ENCODE results near the gene IGLL5. TPM values are rescaled to one million over a fixed set of nuclear protein-coding genes. Genes with fewer than 3 reads are reported as not detected.
"Not testable (repeated sequence)": the region's sequence is repeated elsewhere in the genome, so short reads cannot be mapped to it uniquely, and the experiment has no call there.

IGLL5 gene
- total RNA-seq, 1 experiment from 2014 or later, result not detected

DNA sequence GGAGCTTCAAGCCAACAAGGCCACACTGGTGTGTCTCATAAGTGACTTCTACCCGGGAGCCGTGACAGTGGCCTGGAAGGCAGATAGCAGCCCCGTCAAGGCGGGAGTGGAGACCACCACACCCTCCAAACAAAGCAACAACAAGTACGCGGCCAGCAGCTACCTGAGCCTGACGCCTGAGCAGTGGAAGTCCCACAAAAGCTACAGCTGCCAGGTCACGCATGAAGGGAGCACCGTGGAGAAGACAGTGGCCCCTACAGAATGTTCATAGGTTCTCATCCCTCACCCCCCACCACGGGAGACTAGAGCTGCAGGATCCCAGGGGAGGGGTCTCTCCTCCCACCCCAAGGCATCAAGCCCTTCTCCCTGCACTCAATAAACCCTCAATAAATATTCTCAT lies 18.8 kb downstream of the IGLL5 start:
- POLR2A ChIA-PET; CTCF ChIA-PET; H3K27ac Mint-ChIP-seq (ENCODE audit: low read depth, unreplicated experiment); H3K36me3 Mint-ChIP-seq (ENCODE audit: insufficient read depth, unreplicated experiment); H3K4me3 Mint-ChIP-seq (ENCODE audit: unreplicated experiment); DNase-seq (ENCODE audit: unreplicated experiment); H3K4me1 Mint-ChIP-seq (ENCODE audit: insufficient read depth, unreplicated experiment); H3K9me3 Mint-ChIP-seq (ENCODE audit: unreplicated experiment); BruUV-seq (replicated peaks); intact Hi-C loops (cut with micrococcal nuclease): not testable (repeated sequence)
- peaks cover 92% of the 10 kb centered on the region for H3K27me3 Mint-ChIP-seq (ENCODE audit: insufficient read depth, unreplicated experiment)

DNA sequence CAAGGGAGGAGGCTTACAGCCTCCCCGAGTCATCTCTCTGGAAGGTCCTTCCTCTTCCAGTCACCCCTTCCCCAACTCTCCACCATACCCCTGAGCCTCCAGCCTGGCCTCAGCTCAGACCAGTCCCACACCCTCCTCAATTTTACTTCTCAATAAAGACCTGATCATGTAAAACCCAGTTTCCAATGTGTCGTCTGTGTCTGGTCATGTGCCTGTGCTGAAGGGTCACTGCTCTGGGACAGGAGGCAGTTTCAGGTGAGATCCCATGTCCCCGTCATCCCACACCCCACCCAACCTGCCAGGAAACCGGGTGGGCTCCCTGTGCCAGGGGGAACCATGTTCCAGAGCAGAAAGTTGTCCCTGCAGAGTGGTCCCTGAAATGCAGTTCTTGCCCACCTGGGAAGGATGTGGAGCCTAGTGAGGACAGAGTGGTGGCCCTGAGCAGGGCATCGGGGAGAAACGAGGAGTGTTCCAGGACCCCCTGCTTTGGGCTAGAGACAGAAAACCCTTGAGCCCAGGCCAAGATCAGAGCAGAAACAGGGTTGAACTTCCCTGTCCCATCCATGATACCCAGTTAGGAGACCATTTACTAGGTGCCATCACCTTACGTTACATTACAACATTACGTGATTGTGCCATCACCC lies 19.4 kb downstream of the IGLL5 start:
- Mint-ChIP-seq H3K9me3 (ENCODE audit: unreplicated experiment) (no peaks in the 10 kb centered on the region), H3K27me3 (ENCODE audit: insufficient read depth, unreplicated experiment) (peaks cover 92% of the 10 kb centered on the region), H3K4me3 (ENCODE audit: unreplicated experiment) (no peak overlapping the region), H3K36me3 (ENCODE audit: insufficient read depth, unreplicated experiment) (no peaks in the 10 kb centered on the region), H3K4me1 (ENCODE audit: insufficient read depth, unreplicated experiment) (no peaks in the 10 kb centered on the region), H3K27ac (ENCODE audit: low read depth, unreplicated experiment) (no peak overlapping the region)
- CTCF ChIA-PET, result no interaction called here
- TF ChIP-seq, protein P1, sequence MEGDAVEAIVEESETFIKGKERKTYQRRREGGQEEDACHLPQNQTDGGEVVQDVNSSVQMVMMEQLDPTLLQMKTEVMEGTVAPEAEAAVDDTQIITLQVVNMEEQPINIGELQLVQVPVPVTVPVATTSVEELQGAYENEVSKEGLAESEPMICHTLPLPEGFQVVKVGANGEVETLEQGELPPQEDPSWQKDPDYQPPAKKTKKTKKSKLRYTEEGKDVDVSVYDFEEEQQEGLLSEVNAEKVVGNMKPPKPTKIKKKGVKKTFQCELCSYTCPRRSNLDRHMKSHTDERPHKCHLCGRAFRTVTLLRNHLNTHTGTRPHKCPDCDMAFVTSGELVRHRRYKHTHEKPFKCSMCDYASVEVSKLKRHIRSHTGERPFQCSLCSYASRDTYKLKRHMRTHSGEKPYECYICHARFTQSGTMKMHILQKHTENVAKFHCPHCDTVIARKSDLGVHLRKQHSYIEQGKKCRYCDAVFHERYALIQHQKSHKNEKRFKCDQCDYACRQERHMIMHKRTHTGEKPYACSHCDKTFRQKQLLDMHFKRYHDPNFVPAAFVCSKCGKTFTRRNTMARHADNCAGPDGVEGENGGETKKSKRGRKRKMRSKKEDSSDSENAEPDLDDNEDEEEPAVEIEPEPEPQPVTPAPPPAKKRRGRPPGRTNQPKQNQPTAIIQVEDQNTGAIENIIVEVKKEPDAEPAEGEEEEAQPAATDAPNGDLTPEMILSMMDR (IDR thresholded peaks at IDR 0.05; ENCODE audit: unreplicated experiment), result no peak
- intact Hi-C loops (cut with micrococcal nuclease), result no loop called here
- BruUV-seq (replicated peaks), result no TSS peak
- POLR2A ChIA-PET, result no interaction called here
- no peak for DNase-seq (ENCODE audit: unreplicated experiment)

DNA sequence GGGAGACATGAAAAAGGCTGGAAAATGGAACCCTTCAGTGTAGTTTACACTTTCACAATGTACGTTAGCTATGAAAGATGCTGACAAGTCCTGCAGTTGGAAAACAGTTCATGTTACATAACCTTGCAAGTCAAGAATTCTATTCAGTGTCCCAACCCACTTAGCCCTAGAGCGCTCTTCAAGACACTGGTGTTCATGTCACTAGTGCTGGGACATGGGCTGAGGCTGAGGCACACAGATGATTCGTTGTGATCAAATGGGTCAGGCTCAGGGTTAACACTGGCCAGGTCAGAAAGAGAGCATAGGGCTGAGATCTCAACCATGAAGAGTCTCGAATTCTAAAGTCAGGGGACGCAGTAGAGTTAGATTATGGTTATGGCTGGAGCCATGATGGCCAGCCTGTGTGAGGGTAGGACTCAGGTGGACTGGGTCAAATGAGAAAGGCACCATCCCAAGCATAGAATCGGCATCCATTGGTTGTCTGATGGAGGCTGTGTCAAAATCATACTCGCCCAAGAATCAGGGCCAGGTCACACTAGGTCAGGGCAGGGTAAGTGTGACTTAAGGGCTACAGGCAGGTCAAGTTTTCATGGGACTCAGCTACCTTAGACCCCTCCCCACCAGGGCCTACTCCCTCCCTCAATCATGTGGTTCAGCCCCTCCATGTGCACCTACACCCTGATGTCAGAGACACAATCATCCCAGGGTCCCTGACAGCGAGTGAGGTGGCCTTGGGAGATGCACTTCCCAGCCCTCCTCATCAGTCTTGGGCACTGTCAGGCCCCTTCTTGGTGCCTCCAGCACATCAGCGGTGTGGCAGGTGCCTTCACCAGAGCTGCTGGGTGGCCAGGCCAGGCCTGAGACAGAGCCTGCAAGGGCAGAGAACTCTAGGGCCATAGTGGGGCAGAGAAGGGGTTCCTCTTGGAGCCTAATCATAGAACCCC lies 20.2 kb downstream of the IGLL5 start:
- no peak for DNase-seq (ENCODE audit: unreplicated experiment)
- H3K36me3 Mint-ChIP-seq (ENCODE audit: insufficient read depth, unreplicated experiment), result no peaks in the 10 kb centered on the region
- H3K4me1 Mint-ChIP-seq (ENCODE audit: insufficient read depth, unreplicated experiment), result no peaks in the 10 kb centered on the region
- POLR2A ChIA-PET, result interaction anchor here (0.6 kb wide), 1 partner anchor 772 kb away, joined by 4 read pairs; no protein-coding TSS in a partner anchor
- intact Hi-C loops (cut with micrococcal nuclease), result no loop called here
- H3K27me3 Mint-ChIP-seq (ENCODE audit: insufficient read depth, unreplicated experiment), result peaks cover 92% of the 10 kb centered on the region
- H3K27ac Mint-ChIP-seq (ENCODE audit: low read depth, unreplicated experiment), result no peak overlapping the region
- BruUV-seq (replicated peaks), result no TSS peak
- CTCF ChIA-PET, result no interaction called here
- TF ChIP-seq, protein P1 (IDR thresholded peaks at IDR 0.05; ENCODE audit: unreplicated experiment), result no peak
- no peaks in the 10 kb centered on the region for H3K9me3 Mint-ChIP-seq (ENCODE audit: unreplicated experiment)
- H3K4me3 Mint-ChIP-seq (ENCODE audit: unreplicated experiment), result no peak overlapping the region

DNA sequence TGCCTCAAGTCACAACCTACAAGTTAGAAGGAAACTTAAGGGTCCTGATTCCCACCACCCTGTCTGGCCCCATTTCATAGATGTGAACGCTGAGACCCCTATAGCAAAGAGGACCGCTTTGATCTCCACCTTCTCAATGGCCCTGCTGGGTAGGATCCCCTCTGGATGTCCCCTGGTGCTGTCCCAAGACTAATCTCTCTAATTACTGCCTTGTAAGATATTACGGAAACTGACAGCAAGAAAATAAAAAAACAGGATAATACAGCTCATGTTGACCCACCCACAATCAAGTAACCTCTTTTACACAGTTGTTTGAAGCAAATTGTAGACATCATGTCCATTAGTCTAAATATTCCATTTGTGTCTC lies 20.9 kb downstream of the IGLL5 start:
- H3K9me3 Mint-ChIP-seq (ENCODE audit: unreplicated experiment), result no peaks in the 10 kb centered on the region
- POLR2A ChIA-PET, result interaction anchor here (0.6 kb wide), 1 partner anchor 773 kb away, joined by 4 read pairs; no protein-coding TSS in a partner anchor
- CTCF ChIA-PET, result no interaction called here
- BruUV-seq (replicated peaks), result no TSS peak
- no peak overlapping the region for H3K27ac Mint-ChIP-seq (ENCODE audit: low read depth, unreplicated experiment)
- H3K36me3 Mint-ChIP-seq (ENCODE audit: insufficient read depth, unreplicated experiment), result no peaks in the 10 kb centered on the region
- no peak overlapping the region for H3K4me3 Mint-ChIP-seq (ENCODE audit: unreplicated experiment)
- no peak for DNase-seq (ENCODE audit: unreplicated experiment)
- no peaks in the 10 kb centered on the region for H3K4me1 Mint-ChIP-seq (ENCODE audit: insufficient read depth, unreplicated experiment)
- TF ChIP-seq, protein P1 (IDR thresholded peaks at IDR 0.05; ENCODE audit: unreplicated experiment), result no peak
- intact Hi-C loops (cut with micrococcal nuclease), result no loop called here
- peaks cover 92% of the 10 kb centered on the region for H3K27me3 Mint-ChIP-seq (ENCODE audit: insufficient read depth, unreplicated experiment)
